Omental fat pad (tissue), 4 donors: ENCODE measurements around the gene DOK6. TPM values are rescaled to one million over a fixed set of nuclear protein-coding genes. Genes with fewer than 3 reads are reported as not detected.

ENCODE experiments used
- ATAC-seq: fragments of 150-250 bp; one replicate; pipeline ENCODE4 v1.9.1; 2016; ENCODE audit warnings: mild to moderate bottlenecking, moderate library complexity; ENCODE audit not compliant: low FRiP score
- DNase-seq: peaks from one replicate; pipeline ENCODE4 v3.0.0-alpha.2; 2019; ENCODE audit warnings: low spot score
- CTCF ChIP-seq, 3 donors: fragments of 450-650 bp; IDR thresholded peaks; one replicate each; pipeline ENCODE4 v1.5.1; 2016 to 2017; ENCODE audit warnings: antibody characterized with exemption in 3 of 3, mild to moderate bottlenecking in 3 of 3, moderate library complexity in 2 of 3
- total RNA-seq, 4 donors: library from RNA; depleted of rRNA; stranded (reverse); fragments of >200 nt; gene quantifications; one replicate each; pipeline ENCODE4 v1.1.0, GENCODE V29; 2016

Gene DOK6
- total RNA-seq, 4 donors from 2014 or later = 0.19 to 2.7 (median 1.5) TPM

- no peak for ATAC-seq
- no peak for DNase-seq
- no peak for TF ChIP-seq CTCF (IDR thresholded peaks at IDR 0.05)
Observed at GRCh38 chr18:69367104-69367503, 33.6 kb upstream of the DOK6 start.

- DNase-seq (no peak), ATAC-seq (no peak)
- TF ChIP-seq CTCF (IDR thresholded peaks at IDR 0.05) = no peak
Observed at GRCh38 chr18:69371729-69372128, 29.0 kb upstream of the DOK6 start.

DNA sequence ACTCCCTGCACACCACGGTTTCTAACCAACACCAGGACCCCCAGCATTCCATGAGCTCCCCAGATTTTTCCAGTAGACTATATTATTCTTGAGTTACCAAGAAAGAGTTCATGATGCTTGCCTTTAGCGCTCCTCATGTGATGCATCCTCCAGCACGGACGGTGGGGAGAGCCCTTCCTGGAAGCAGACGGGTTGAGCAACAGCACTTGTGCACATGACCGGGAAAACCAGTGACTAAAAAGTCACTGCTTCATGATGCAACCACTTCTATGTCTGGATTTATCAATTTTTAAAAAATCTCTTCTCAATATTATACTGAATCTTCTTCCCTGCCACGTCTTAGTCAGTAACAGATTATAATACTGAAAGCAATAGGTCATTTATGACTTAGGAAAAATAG, 20.4 kb upstream of the DOK6 start:
- no peak for TF ChIP-seq CTCF (IDR thresholded peaks at IDR 0.05)
- ATAC-seq (no peak), DNase-seq (no peak)

- no peak for ATAC-seq
- no peak for DNase-seq
- TF ChIP-seq CTCF (IDR thresholded peaks at IDR 0.05) = no peak
Observed at GRCh38 chr18:69383186-69383585, 17.5 kb upstream of the DOK6 start.

DNA sequence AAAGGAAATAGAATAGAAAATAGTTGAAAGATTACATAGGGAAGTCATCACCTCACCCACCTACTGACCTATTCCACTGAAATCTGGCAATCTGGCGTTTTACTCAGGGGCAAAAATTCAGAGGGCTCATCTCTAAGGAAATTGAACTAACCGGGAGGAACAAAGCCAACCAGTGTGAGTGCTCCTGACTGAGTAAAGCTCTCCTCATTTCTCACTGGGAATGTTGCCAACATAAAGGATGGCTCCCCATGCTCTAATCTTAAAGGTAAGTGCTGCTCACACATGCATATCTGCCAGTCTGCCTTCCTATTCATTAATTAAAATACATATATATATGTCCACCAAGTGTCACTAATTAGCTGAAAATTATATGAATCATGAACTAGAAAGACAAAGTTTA, 13.5 kb upstream of the DOK6 start:
- ATAC-seq = no peak
- DNase-seq = no peak
- TF ChIP-seq CTCF (IDR thresholded peaks at IDR 0.05) = no peak

DNA sequence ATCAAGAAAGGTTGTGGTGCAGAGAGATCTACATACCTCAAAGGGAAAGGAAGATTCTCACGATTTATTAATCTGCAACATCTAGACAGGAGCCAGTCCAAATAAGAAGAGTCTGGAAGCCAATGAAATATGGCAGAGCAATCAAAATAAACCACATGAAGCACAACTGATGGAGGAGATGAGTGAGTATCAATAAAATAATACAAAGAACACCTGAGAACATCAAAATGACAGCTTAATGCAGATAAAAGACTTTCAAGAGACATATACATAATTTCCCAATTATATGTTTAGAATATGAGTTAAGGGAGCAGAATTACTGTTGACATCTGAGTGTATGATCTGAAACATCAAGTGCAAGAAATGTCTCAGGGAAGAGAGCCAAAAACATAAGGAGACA, 12.5 kb upstream of the DOK6 start:
- DNase-seq (no peak), ATAC-seq (no peak)
- TF ChIP-seq CTCF (IDR thresholded peaks at IDR 0.05) = no peak

DNA sequence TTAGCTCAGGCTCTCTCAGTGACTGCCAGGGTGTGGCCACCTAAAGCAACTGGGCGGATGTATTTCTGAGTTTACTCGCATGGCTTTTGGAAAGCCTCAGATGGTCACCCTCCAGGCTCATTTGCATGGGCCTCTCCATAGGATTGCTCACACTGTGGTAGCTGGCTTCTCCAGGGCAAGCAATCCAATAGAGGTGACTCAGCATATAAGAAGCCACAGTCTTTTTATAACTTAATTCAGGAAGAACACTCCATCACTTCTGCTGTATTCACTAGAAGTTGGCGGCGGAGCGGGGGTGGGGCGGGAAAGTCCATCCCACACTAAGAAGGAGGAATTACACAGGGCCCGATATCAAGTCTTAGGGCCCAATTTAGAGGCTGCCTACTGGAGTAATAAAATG, 3.6 kb upstream of the DOK6 start:
- DNase-seq (no peak), ATAC-seq (no peak)
- TF ChIP-seq CTCF (IDR thresholded peaks at IDR 0.05) = no peak
